Astrocyte of the spinal cord (primary cell): ENCODE data around the gene FAM110C.
"Not testable (repeated sequence)": the region's sequence is repeated elsewhere in the genome, so short reads cannot be mapped to it uniquely, and the experiment has no call there.

ENCODE experiments used
- DNase-seq: peaks from one replicate; pipeline ENCODE4 v3.0.0; 2011; ENCODE audit warnings: low read depth, low spot score
- H3K4me3 ChIP-seq: 2 replicates; pipeline ENCODE4 v1.5.1; 2011; ENCODE audit warnings: low read depth, mild to moderate bottlenecking, low read length, moderate library complexity
- in situ Hi-C: cut with HindIII; loops from 2 replicates; pipeline ENCODE4 v1.10.0; 2017; ENCODE audit warnings: low sequenced_read_pairs
- TF ChIP-seq, protein P1 (sequence below): IDR thresholded peaks from 2 replicates; pipeline ENCODE4 v1.5.1; 2012; ENCODE audit warnings: low read depth, mild to moderate bottlenecking, low read length, inconsistent platforms

The FAM110C gene

DNA sequence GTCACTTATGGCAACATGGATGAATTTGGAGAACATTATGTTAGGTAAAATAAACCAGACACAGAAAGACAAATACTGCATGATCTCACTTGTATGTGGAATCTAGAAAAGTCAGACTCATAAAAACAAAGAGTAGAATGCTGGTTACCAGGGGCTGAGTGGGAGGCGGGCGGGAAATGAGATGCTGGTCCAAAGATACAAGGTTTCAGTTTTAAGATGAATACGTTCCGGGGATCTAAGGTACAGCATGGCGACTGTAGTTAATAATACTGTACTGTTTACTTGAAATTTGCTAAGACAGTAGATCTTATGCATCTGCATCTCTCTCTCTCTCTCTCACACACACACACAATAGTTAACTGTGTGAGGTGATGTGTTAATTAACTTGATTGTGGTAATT lies 14.2 kb downstream of the FAM110C start:
- no peak for DNase-seq
- TF ChIP-seq, protein P1, sequence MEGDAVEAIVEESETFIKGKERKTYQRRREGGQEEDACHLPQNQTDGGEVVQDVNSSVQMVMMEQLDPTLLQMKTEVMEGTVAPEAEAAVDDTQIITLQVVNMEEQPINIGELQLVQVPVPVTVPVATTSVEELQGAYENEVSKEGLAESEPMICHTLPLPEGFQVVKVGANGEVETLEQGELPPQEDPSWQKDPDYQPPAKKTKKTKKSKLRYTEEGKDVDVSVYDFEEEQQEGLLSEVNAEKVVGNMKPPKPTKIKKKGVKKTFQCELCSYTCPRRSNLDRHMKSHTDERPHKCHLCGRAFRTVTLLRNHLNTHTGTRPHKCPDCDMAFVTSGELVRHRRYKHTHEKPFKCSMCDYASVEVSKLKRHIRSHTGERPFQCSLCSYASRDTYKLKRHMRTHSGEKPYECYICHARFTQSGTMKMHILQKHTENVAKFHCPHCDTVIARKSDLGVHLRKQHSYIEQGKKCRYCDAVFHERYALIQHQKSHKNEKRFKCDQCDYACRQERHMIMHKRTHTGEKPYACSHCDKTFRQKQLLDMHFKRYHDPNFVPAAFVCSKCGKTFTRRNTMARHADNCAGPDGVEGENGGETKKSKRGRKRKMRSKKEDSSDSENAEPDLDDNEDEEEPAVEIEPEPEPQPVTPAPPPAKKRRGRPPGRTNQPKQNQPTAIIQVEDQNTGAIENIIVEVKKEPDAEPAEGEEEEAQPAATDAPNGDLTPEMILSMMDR = no peak
- in situ Hi-C loops = no loop called here
- no peak overlapping the region for H3K4me3 ChIP-seq

GRCh38 chr2:29253-29652 lies 17.1 kb downstream of the FAM110C start:
- H3K4me3 ChIP-seq = no peak overlapping the region
- in situ Hi-C loops = no loop called here
- TF ChIP-seq, protein P1 = no peak
- DNase-seq = no peak

- no peak overlapping the region for H3K4me3 ChIP-seq
- TF ChIP-seq, protein P1 = no peak
- DNase-seq = no peak
- in situ Hi-C loops = no loop called here
Measured at GRCh38 chr2:28406-28975, 17.8 kb downstream of the FAM110C start.

DNA sequence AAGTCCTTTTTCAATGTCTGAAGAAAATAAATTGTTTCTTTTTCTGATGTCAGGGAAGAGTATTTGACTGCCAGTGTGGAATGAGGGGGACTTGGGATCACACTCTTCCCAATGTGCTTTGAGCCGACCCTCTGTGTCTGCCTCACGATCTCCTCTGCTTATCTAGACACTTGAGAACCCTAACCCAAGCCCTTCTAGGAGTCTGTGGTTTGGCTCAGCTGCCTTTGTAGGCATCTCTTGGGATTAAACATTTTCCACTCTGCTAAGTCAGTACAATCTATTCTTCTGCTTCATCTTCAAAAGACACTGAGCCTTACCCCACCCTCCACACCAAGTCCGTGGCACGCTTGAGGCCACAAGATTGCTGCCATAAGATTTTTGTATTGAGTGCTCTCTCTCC lies 19.4 kb downstream of the FAM110C start:
- in situ Hi-C loops = no loop called here
- TF ChIP-seq, protein P1 = no peak
- no peak overlapping the region for H3K4me3 ChIP-seq
- DNase-seq = no peak

DNA sequence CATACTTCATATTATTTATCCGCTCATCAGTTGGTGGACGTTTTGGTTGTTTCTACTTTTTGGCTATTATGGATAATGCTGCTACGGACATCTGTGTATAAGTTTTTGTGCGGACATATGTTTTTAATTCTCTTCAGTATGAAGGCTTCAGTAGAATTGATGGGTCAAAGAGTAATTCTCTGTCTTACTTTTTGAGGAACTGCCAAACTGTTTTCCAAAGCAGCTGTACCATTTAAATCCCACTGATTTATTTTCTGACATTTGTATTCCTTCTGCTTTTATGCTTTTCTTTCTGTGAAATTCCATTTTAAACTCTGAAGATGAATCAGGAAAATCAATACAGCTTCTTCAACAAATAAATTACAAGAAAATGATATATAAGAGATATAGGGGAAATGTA lies 20.8 kb downstream of the FAM110C start:
- TF ChIP-seq, protein P1 = no peak
- H3K4me3 ChIP-seq = no peak overlapping the region
- in situ Hi-C loops = no loop called here
- DNase-seq = no peak

GRCh38 chr2:24591-24990 lies 21.7 kb downstream of the FAM110C start:
- in situ Hi-C loops, H3K4me3 ChIP-seq, DNase-seq: not testable (repeated sequence)

GRCh38 chr2:24107-24506 lies 22.2 kb downstream of the FAM110C start:
- no peak for DNase-seq
- no peak overlapping the region for H3K4me3 ChIP-seq
- TF ChIP-seq, protein P1 = no peak
- in situ Hi-C loops = no loop called here
